ENCODE measurements around the gene DSCAM. TPM values are rescaled to one million over a fixed set of nuclear protein-coding genes. Genes with fewer than 3 reads are reported as not detected.
A peak's percentile ranks its signal among the peaks of the same experiment; 100 is the strongest.

The DSCAM gene
- total RNA-seq, 1 donor from 2014 or later = 0.06 TPM

DNA sequence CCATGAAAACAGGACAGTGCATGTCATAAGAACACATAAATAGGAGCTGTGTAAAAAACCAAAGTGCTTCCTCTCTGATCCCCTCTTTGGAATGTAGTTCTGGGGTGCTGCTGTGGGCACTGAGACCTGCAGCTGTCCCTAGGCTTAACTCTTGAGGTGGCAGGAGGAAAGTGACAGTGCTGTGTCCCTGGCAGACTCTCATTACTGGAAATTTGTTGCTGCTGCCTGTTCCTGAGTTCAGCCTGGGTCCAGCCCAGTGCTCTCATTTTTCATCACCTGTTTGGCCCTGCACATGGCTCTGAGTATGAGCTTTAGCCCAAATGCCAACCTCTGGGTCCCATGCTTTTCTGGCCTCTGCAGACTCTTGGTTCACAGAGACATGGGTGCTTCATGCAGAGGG, 329.3 kb downstream of the DSCAM start:
- H3K4me3 ChIP-seq (ENCODE audit: low read depth, low read length) = no peak overlapping the region
- TF ChIP-seq, protein P1, sequence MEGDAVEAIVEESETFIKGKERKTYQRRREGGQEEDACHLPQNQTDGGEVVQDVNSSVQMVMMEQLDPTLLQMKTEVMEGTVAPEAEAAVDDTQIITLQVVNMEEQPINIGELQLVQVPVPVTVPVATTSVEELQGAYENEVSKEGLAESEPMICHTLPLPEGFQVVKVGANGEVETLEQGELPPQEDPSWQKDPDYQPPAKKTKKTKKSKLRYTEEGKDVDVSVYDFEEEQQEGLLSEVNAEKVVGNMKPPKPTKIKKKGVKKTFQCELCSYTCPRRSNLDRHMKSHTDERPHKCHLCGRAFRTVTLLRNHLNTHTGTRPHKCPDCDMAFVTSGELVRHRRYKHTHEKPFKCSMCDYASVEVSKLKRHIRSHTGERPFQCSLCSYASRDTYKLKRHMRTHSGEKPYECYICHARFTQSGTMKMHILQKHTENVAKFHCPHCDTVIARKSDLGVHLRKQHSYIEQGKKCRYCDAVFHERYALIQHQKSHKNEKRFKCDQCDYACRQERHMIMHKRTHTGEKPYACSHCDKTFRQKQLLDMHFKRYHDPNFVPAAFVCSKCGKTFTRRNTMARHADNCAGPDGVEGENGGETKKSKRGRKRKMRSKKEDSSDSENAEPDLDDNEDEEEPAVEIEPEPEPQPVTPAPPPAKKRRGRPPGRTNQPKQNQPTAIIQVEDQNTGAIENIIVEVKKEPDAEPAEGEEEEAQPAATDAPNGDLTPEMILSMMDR (conservative IDR thresholded peaks at IDR 0.05; ENCODE audit: low read depth, low read length) = no peak
- no peak for DNase-seq (ENCODE audit: low read depth)

DNA sequence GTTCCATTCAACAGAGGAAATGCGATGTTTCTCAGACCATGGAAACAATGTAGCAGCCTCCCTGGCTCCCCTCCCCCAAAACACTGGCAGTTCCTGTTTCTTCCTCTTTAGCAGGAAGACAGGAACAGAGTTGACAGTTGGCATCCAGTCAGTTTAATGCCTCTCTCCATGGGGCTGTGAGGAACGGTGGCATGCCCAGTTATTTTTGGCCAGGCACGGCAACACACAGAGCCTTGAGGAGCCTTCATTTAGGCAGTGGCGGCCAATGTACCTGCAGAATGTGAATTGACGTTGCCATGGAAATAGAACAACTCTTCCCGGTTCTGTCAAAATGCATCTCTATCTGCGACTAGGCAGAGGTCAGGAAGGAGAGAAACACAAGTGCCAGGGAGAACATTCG, 330.6 kb downstream of the DSCAM start:
- TF ChIP-seq, protein P1 (conservative IDR thresholded peaks at IDR 0.05; ENCODE audit: low read depth, low read length) = no peak
- no peak for DNase-seq (ENCODE audit: low read depth)
- no peak overlapping the region for H3K4me3 ChIP-seq (ENCODE audit: low read depth, low read length)

DNA sequence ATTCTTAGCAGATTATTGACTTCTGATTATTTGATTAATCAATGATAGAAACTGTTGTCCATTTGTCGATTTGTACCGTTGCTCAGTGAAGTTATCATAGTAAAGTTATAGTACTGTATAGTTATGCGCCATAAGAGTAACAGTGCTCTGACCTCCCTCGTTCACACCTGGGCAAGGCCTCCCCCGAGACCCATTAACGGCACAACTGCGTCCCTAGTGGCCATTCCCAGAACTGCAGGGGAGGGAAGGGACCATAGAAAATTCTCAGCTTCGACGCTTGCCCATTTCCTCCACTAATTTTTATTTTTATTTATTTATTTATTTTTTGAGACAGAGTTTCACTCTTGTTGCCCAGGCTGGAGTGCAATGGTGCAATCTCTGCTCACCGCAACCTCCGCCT, 334.4 kb downstream of the DSCAM start:
- H3K4me3 ChIP-seq (ENCODE audit: low read depth, low read length) = no peak overlapping the region
- DNase-seq (ENCODE audit: low read depth) = no peak
- TF ChIP-seq, protein P1 (conservative IDR thresholded peaks at IDR 0.05; ENCODE audit: low read depth, low read length) = peak; percentile 43

DNA sequence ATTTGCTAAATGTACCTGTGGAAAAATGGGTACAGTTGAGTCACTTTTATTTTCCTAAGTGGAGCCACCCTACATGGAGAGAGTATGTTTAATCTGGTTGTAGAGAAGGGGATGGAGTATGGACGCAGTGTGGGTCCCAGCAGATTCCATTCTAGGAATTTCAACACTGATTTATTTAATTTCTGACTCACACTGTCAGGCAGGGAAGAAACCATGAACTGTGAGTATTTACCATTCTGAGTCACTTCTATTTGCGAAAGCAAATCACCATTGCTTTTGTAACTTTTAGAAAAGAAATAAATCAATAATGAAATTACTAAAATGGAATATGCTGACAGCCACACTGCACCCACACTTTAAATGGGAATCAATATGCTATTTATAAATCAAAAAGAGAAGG, 339.0 kb downstream of the DSCAM start:
- H3K4me3 ChIP-seq (ENCODE audit: low read depth, low read length) = no peak overlapping the region
- TF ChIP-seq, protein P1 (conservative IDR thresholded peaks at IDR 0.05; ENCODE audit: low read depth, low read length) = no peak
- no peak for DNase-seq (ENCODE audit: low read depth)

DNA sequence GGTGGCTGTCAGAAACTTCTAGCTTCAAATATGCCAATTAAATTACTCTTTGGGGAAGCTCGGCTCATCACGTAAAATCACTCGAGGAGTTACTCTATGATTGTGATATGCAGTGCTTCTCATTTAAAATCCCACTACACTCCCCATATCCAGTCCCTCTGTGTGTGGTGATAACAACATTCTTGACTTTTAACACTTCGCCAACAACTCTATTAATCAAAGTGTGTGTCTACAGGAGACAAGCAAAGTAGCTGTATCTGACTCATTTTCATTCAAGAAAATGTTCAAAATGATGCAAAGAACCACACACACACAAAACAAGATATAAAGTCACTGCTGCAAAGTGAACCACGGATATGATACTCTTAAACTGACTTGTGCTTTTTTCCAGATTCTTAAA, 341.3 kb downstream of the DSCAM start:
- TF ChIP-seq, protein P1 (conservative IDR thresholded peaks at IDR 0.05; ENCODE audit: low read depth, low read length) = no peak
- DNase-seq (ENCODE audit: low read depth) = no peak
- no peak overlapping the region for H3K4me3 ChIP-seq (ENCODE audit: low read depth, low read length)

DNA sequence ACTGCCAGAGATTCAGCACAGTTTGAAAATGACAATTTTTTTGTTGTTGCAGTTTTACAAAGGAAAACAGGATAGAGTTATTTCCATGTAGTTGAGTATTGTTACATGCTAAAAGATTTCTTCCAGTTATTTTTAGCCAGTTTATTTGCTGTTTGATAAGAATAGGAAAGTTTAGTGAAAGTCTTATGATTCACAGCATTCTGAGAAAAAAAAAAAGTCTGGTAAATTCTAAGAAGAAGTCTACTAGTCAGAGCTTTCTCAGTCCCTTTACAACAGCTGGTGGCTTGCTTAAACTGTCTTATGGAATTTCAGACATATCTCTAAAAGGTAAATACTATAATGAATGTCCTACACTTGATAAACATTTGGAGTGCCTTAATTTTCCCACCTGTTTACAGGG, 341.7 kb downstream of the DSCAM start:
- no peak overlapping the region for H3K4me3 ChIP-seq (ENCODE audit: low read depth, low read length)
- TF ChIP-seq, protein P1 (conservative IDR thresholded peaks at IDR 0.05; ENCODE audit: low read depth, low read length) = no peak
- DNase-seq (ENCODE audit: low read depth) = no peak

DNA sequence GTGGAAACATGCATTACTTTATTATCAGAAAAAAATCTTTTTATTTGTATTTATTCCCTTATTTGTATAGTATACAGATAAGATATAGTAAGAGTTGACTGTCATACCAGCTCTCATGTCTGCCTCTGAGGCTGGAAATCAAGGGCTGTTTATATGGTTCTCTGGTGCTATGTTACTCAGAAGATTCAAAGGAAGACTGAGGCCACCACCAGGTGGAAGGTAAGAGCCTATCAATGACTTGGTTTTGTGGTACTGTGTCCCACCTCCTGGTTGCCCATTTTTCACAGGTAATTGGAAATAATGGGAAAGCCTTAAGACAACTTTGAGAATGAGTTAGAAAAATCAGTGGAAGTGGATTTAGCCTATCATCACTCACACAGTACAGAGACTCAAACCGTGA, 342.1 kb downstream of the DSCAM start:
- TF ChIP-seq, protein P1 (conservative IDR thresholded peaks at IDR 0.05; ENCODE audit: low read depth, low read length) = no peak
- DNase-seq (ENCODE audit: low read depth) = no peak
- H3K4me3 ChIP-seq (ENCODE audit: low read depth, low read length) = no peak overlapping the region

Data from epithelial cell of proximal tubule (primary cell).